Adipocyte (in vitro differentiated cells): ENCODE results near the gene NFIA.
A peak's percentile ranks its signal among the peaks of the same experiment; 100 is the strongest.

ENCODE experiments used
- DNase-seq: peaks from one replicate; pipeline ENCODE4 v3.0.0-alpha.2; 2015; ENCODE audit warnings: low read depth
- H3K27me3 ChIP-seq: replicated peaks from 2 replicates; pipeline ENCODE4 v1.7.0; 2013; ENCODE audit warnings: mild to moderate bottlenecking, low read length, moderate library complexity; ENCODE audit not compliant: control insufficient read depth, insufficient read depth
- H3K36me3 ChIP-seq: 2 replicates; pipeline ENCODE4 v1.7.0; 2013; ENCODE audit warnings: low read length, mild to moderate bottlenecking, moderate library complexity; ENCODE audit not compliant: control insufficient read depth, insufficient read depth, severe bottlenecking
- H3K4me1 ChIP-seq: 2 replicates; pipeline ENCODE4 v1.7.0; 2013; ENCODE audit warnings: mild to moderate bottlenecking, low read length, moderate library complexity; ENCODE audit not compliant: control insufficient read depth, insufficient read depth
- H3K4me3 ChIP-seq: 2 replicates; pipeline ENCODE4 v1.7.0; 2013; ENCODE audit warnings: mild to moderate bottlenecking, low read length, moderate library complexity
- H3K9ac ChIP-seq: 2 replicates; pipeline ENCODE4 v1.7.0; 2013; ENCODE audit warnings: mild to moderate bottlenecking, low read length, moderate library complexity
- H3K9me3 ChIP-seq: 2 replicates; pipeline ENCODE4 v1.7.0; 2013; ENCODE audit warnings: mild to moderate bottlenecking, low read length, moderate library complexity; ENCODE audit not compliant: control insufficient read depth

Gene NFIA

GRCh38 chr1:61439234-61439633 lies 356.9 kb downstream of the NFIA start:
- H3K27me3 ChIP-seq, result no peaks in the 10 kb centered on the region
- no peak for DNase-seq
- H3K4me1 ChIP-seq, result peaks cover 41% of the 10 kb centered on the region
- H3K4me3 ChIP-seq, result no peak overlapping the region
- no peaks in the 10 kb centered on the region for H3K36me3 ChIP-seq
- no peaks in the 10 kb centered on the region for H3K9me3 ChIP-seq
- H3K9ac ChIP-seq, result no peak overlapping the region

GRCh38 chr1:61441723-61442262 lies 359.4 kb downstream of the NFIA start:
- Histone ChIP-seq H3K9ac (peak overlapping the region; percentile 30), H3K4me3 (peak overlapping the region; percentile 25), H3K9me3 (no peaks in the 10 kb centered on the region), H3K27me3 (no peaks in the 10 kb centered on the region), H3K36me3 (no peaks in the 10 kb centered on the region), H3K4me1 (peaks cover 59% of the 10 kb centered on the region)
- no peak for DNase-seq

- H3K9me3 ChIP-seq, result no peaks in the 10 kb centered on the region
- peaks cover 64% of the 10 kb centered on the region for H3K4me1 ChIP-seq
- DNase-seq, result no peak
- peak overlapping the region; percentile 30 for H3K9ac ChIP-seq
- H3K27me3 ChIP-seq, result no peaks in the 10 kb centered on the region
- no peaks in the 10 kb centered on the region for H3K36me3 ChIP-seq
- H3K4me3 ChIP-seq, result no peak overlapping the region
These were observed 360.2 kb downstream of the NFIA start for GRCh38 chr1:61442544-61442943.

- DNase-seq, result no peak
- Histone ChIP-seq H3K9ac (no peak overlapping the region), H3K36me3 (no peaks in the 10 kb centered on the region), H3K9me3 (no peaks in the 10 kb centered on the region), H3K4me3 (no peak overlapping the region), H3K27me3 (no peaks in the 10 kb centered on the region), H3K4me1 (peaks cover 80% of the 10 kb centered on the region)
These were observed 361.9 kb downstream of the NFIA start for GRCh38 chr1:61444288-61444687.

GRCh38 chr1:61445269-61445825 lies 363.0 kb downstream of the NFIA start:
- no peak overlapping the region for H3K4me3 ChIP-seq
- H3K9me3 ChIP-seq, result no peaks in the 10 kb centered on the region
- H3K9ac ChIP-seq, result no peak overlapping the region
- H3K4me1 ChIP-seq, result peaks cover 91% of the 10 kb centered on the region
- no peaks in the 10 kb centered on the region for H3K27me3 ChIP-seq
- no peak for DNase-seq
- no peaks in the 10 kb centered on the region for H3K36me3 ChIP-seq

GRCh38 chr1:61446531-61446991 lies 364.2 kb downstream of the NFIA start:
- Histone ChIP-seq H3K27me3 (no peaks in the 10 kb centered on the region), H3K4me3 (no peak overlapping the region), H3K9me3 (no peaks in the 10 kb centered on the region), H3K9ac (no peak overlapping the region), H3K36me3 (no peaks in the 10 kb centered on the region), H3K4me1 (peaks cover 94% of the 10 kb centered on the region)
- no peak for DNase-seq

GRCh38 chr1:61447106-61447967 lies 365.0 kb downstream of the NFIA start:
- Histone ChIP-seq H3K4me1 (peaks cover 94% of the 10 kb centered on the region), H3K4me3 (no peak overlapping the region), H3K36me3 (no peaks in the 10 kb centered on the region), H3K27me3 (no peaks in the 10 kb centered on the region), H3K9me3 (no peaks in the 10 kb centered on the region), H3K9ac (peak overlapping the region; percentile 72)
- DNase-seq, result no peak

GRCh38 chr1:61447968-61448430 lies 365.6 kb downstream of the NFIA start:
- Histone ChIP-seq H3K4me1 (peaks cover 94% of the 10 kb centered on the region), H3K9me3 (no peaks in the 10 kb centered on the region), H3K4me3 (peak overlapping the region; percentile 60), H3K27me3 (no peaks in the 10 kb centered on the region), H3K9ac (peak overlapping the region; percentile 72), H3K36me3 (no peaks in the 10 kb centered on the region)
- no peak for DNase-seq

GRCh38 chr1:61448914-61449313 lies 366.6 kb downstream of the NFIA start:
- H3K9me3 ChIP-seq, result no peaks in the 10 kb centered on the region
- no peaks in the 10 kb centered on the region for H3K36me3 ChIP-seq
- H3K9ac ChIP-seq, result peak overlapping the region; percentile 72
- peaks cover 96% of the 10 kb centered on the region for H3K4me1 ChIP-seq
- peak overlapping the region; percentile 60 for H3K4me3 ChIP-seq
- DNase-seq, result no peak
- H3K27me3 ChIP-seq, result no peaks in the 10 kb centered on the region

- no peak for DNase-seq
- Histone ChIP-seq H3K36me3 (no peaks in the 10 kb centered on the region), H3K4me1 (peaks cover 93% of the 10 kb centered on the region)
These were observed 367.0 kb downstream of the NFIA start for GRCh38 chr1:61449410-61449809.

GRCh38 chr1:61450454-61450853 lies 368.1 kb downstream of the NFIA start:
- no peak for DNase-seq

More at GRCh38 chr1:61449410-61449809, 367.0 kb downstream of the NFIA start:
- peak overlapping the region; percentile 11 for H3K9ac ChIP-seq
- no peak overlapping the region for H3K4me3 ChIP-seq
- no peaks in the 10 kb centered on the region for H3K27me3 ChIP-seq
- H3K9me3 ChIP-seq, result no peaks in the 10 kb centered on the region

More at GRCh38 chr1:61450454-61450853, 368.1 kb downstream of the NFIA start:
- peak overlapping the region; percentile 58 for H3K9ac ChIP-seq
- no peaks in the 10 kb centered on the region for H3K27me3 ChIP-seq
- H3K4me3 ChIP-seq, result no peak overlapping the region
- peaks cover 82% of the 10 kb centered on the region for H3K4me1 ChIP-seq
- H3K36me3 ChIP-seq, result peaks cover 4% of the 10 kb centered on the region
- no peaks in the 10 kb centered on the region for H3K9me3 ChIP-seq
